Kidney (tissue), 14 donors: ENCODE results near the gene UBTD1. TPM values are rescaled to one million over a fixed set of nuclear protein-coding genes. Genes with fewer than 3 reads are reported as not detected.
A peak's percentile ranks its signal among the peaks of the same experiment; 100 is the strongest.

ENCODE experiments used
- DNase-seq, 5 donors: peaks; one replicate each; pipeline ENCODE4 v3.0.0-alpha.2; 2013 to 2020
- FAIRE-seq: peaks from 2 replicates; lab custom pipeline; 2012; peaks lifted over from hg19 to GRCh38; lab: Jason Lieb, UNC
- H3K27ac ChIP-seq, 2 donors: one replicate each; pipeline ENCODE4 v1.7.0; 2013; ENCODE audit warnings: low read depth in 2 of 2, low read length in 2 of 2, inconsistent platforms in 1 of 2
- H3K27me3 ChIP-seq: one replicate; pipeline ENCODE4 v1.7.1; 2013; ENCODE audit warnings: low read length, inconsistent platforms; ENCODE audit not compliant: control insufficient read depth, insufficient read depth
- H3K36me3 ChIP-seq, 3 donors: one replicate each; pipeline versions ENCODE4 v1.7.0 to v1.7.1; 2013; ENCODE audit warnings: low read length in 3 of 3, control low read depth in 1 of 3, inconsistent platforms in 1 of 3; ENCODE audit not compliant: insufficient read depth in 3 of 3, control insufficient read depth in 2 of 3
- H3K4me1 ChIP-seq, 3 donors: one replicate each; pipeline versions ENCODE4 v1.7.0 to v1.7.1; 2013; ENCODE audit warnings: low read length in 3 of 3, inconsistent platforms in 1 of 3, low read depth in 1 of 3; ENCODE audit not compliant: control insufficient read depth in 2 of 3, insufficient read depth in 2 of 3
- H3K4me3 ChIP-seq, 3 donors: one replicate each; pipeline versions ENCODE4 v1.7.0 to v1.8.1; 2013; ENCODE audit warnings: low read length in 3 of 3, control low read depth in 1 of 3, inconsistent platforms in 1 of 3
- H3K9ac ChIP-seq, 3 donors: one replicate each; pipeline versions ENCODE4 v1.7.0 to v1.7.1; 2013; ENCODE audit warnings: low read length in 3 of 3, control low read depth in 1 of 3, inconsistent platforms in 1 of 3
- H3K9me3 ChIP-seq, 3 donors: one replicate each; pipeline versions ENCODE4 v1.7.0 to v1.7.1; 2013; ENCODE audit warnings: low read length in 3 of 3, control low read depth in 1 of 3, inconsistent platforms in 1 of 3; ENCODE audit not compliant: control insufficient read depth in 2 of 3, insufficient read depth in 1 of 3
- intact Hi-C: fragments of 100-400 bp; cut with DNase I; formaldehyde crosslinking; loops from one replicate; pipeline ENCODE4 v1.11.1; 2022
- polyA plus RNA-seq: library from polyadenylated mRNA; stranded (reverse); fragments of 350-450 nt; fragmentation: Illumina TruSeq; extraction: RNeasy Lipid Tissue Mini Kit (QIAGEN cat#74804); gene quantifications from one replicate; pipeline ENCODE4 v1.2.3, GENCODE V29; 2014; ENCODE audit warnings: low read depth, low replicate concordance; ENCODE audit not compliant: insufficient read depth
- total RNA-seq: library from RNA; stranded (reverse); fragmentation: NEBNext Ultra II Directional; extraction: Animal tissue kit (Norgen Biotek cat#: 25700); gene quantifications from one replicate; pipeline ENCODE4 v1.2.1, GENCODE V29; 2021
- TF ChIP-seq, protein P1 (sequence below): IDR thresholded peaks from 3 replicates; pipeline ENCODE4 v1.5.1; 2012; ENCODE audit warnings: mild to moderate bottlenecking, moderate library complexity, borderline replicate concordance; ENCODE audit not compliant: insufficient read depth; ENCODE audit errors: extremely low read depth
- donor health status: control.
- donor health status: control.
- donor health status: control.
- donor health status: control.
- donor health status: control.
- donor health status: DM: yes; HTN: yes; CAD: no.
- donor health status: Normal renal cell carcinoma (clear cell type).

The UBTD1 gene
- total and polyA plus RNA-seq, 2 donors from 2014 or later, result 17.4 to 26.1 TPM

GRCh38 chr10:97612386-97612785, 113.7 kb downstream of the UBTD1 start:
- TF ChIP-seq, protein P1, sequence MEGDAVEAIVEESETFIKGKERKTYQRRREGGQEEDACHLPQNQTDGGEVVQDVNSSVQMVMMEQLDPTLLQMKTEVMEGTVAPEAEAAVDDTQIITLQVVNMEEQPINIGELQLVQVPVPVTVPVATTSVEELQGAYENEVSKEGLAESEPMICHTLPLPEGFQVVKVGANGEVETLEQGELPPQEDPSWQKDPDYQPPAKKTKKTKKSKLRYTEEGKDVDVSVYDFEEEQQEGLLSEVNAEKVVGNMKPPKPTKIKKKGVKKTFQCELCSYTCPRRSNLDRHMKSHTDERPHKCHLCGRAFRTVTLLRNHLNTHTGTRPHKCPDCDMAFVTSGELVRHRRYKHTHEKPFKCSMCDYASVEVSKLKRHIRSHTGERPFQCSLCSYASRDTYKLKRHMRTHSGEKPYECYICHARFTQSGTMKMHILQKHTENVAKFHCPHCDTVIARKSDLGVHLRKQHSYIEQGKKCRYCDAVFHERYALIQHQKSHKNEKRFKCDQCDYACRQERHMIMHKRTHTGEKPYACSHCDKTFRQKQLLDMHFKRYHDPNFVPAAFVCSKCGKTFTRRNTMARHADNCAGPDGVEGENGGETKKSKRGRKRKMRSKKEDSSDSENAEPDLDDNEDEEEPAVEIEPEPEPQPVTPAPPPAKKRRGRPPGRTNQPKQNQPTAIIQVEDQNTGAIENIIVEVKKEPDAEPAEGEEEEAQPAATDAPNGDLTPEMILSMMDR, result peak; percentile 57
- DNase-seq, result peak in 2 of 5 donors; percentile 61 to 68
- intact Hi-C loops, result no loop called here
- Histone ChIP-seq H3K36me3 (peaks cover 0 to 5% (median 0%) of the 10 kb centered on the region in 3 donors), H3K27me3 (no peaks in the 10 kb centered on the region), H3K9me3 (no peaks in the 10 kb centered on the region), H3K4me1 (peaks cover 0 to 5% (median 0%) of the 10 kb centered on the region in 3 donors), H3K27ac (no peak overlapping the region), H3K4me3 (no peak overlapping the region), H3K9ac (no peak overlapping the region)
- no peak for FAIRE-seq

GRCh38 chr10:97618285-97618684, 119.6 kb downstream of the UBTD1 start:
- FAIRE-seq (no peak), DNase-seq (no peak)
- intact Hi-C loops, result no loop called here
- Histone ChIP-seq H3K4me1 (peaks cover 0 to 9% (median 2%) of the 10 kb centered on the region in 3 donors), H3K27me3 (no peaks in the 10 kb centered on the region), H3K4me3 (no peak overlapping the region), H3K36me3 (no peaks in the 10 kb centered on the region), H3K27ac (no peak overlapping the region), H3K9ac (no peak overlapping the region), H3K9me3 (no peaks in the 10 kb centered on the region)
- TF ChIP-seq, protein P1, result no peak

- DNase-seq (no peak), FAIRE-seq (no peak)
- intact Hi-C loops, result no loop called here
- H3K9me3 ChIP-seq, result no peaks in the 10 kb centered on the region
- no peak overlapping the region for H3K4me3 ChIP-seq
- no peak overlapping the region for H3K9ac ChIP-seq
- H3K36me3 ChIP-seq, result no peaks in the 10 kb centered on the region
- H3K27me3 ChIP-seq, result no peaks in the 10 kb centered on the region
- TF ChIP-seq, protein P1, result no peak
- H3K27ac ChIP-seq, result no peak overlapping the region
- H3K4me1 ChIP-seq, result peaks cover 0 to 9% (median 3%) of the 10 kb centered on the region in 3 donors
Measured at GRCh38 chr10:97618733-97619132, 120.0 kb downstream of the UBTD1 start.

Other genes with a start within 250 kb of the UBTD1 start
- 10.6 TPM for gene ARHGAP19, start 206.3 kb upstream of the UBTD1 start, total RNA-seq
- 5.3 TPM for gene ARHGAP19, start 206.3 kb upstream of the UBTD1 start, polyA plus RNA-seq
- 7.0 TPM for gene FRAT1, start 179.7 kb upstream of the UBTD1 start, total RNA-seq
- 2.1 TPM for gene FRAT1, start 179.7 kb upstream of the UBTD1 start, polyA plus RNA-seq
- 16.8 TPM for gene FRAT2, start 164.2 kb upstream of the UBTD1 start, total RNA-seq
- 5.4 TPM for gene FRAT2, start 164.2 kb upstream of the UBTD1 start, polyA plus RNA-seq
- gene RRP12, start 97.6 kb upstream of the UBTD1 start, total RNA-seq, result 30.0 TPM
- gene RRP12, start 97.6 kb upstream of the UBTD1 start, polyA plus RNA-seq, result 9.7 TPM
- gene PGAM1, start 72.7 kb upstream of the UBTD1 start, total RNA-seq, result 161 TPM
- 328 TPM for gene PGAM1, start 72.7 kb upstream of the UBTD1 start, polyA plus RNA-seq
- 28.8 TPM for gene EXOSC1, start 52.9 kb upstream of the UBTD1 start, total RNA-seq
- 40.9 TPM for gene EXOSC1, start 52.9 kb upstream of the UBTD1 start, polyA plus RNA-seq
- gene ZDHHC16, start 52.7 kb upstream of the UBTD1 start, total RNA-seq, result 35.9 TPM
- gene ZDHHC16, start 52.7 kb upstream of the UBTD1 start, polyA plus RNA-seq, result 48.9 TPM
- 56.1 TPM for gene MMS19, start 502 bp upstream of the UBTD1 start, total RNA-seq
- gene MMS19, start 502 bp upstream of the UBTD1 start, polyA plus RNA-seq, result 49.7 TPM
- gene ANKRD2, start 73.9 kb downstream of the UBTD1 start, total RNA-seq, result 3.6 TPM
- 10.0 TPM for gene ANKRD2, start 73.9 kb downstream of the UBTD1 start, polyA plus RNA-seq
- gene HOGA1, start 85.5 kb downstream of the UBTD1 start, total RNA-seq, result 28.8 TPM
- 100 TPM for gene HOGA1, start 85.5 kb downstream of the UBTD1 start, polyA plus RNA-seq
- gene C10orf62, start 90.8 kb downstream of the UBTD1 start, total RNA-seq, result 1.6 TPM
- 0.77 TPM for gene C10orf62, start 90.8 kb downstream of the UBTD1 start, polyA plus RNA-seq
- gene MORN4, start 134.6 kb downstream of the UBTD1 start, total RNA-seq, result 9.1 TPM
- gene MORN4, start 134.6 kb downstream of the UBTD1 start, polyA plus RNA-seq, result 21.2 TPM
- gene PI4K2A, start 141.7 kb downstream of the UBTD1 start, total RNA-seq, result 14.2 TPM
- 17.3 TPM for gene PI4K2A, start 141.7 kb downstream of the UBTD1 start, polyA plus RNA-seq
- 10.7 TPM for gene AVPI1, start 188.3 kb downstream of the UBTD1 start, total RNA-seq
- 15.5 TPM for gene AVPI1, start 188.3 kb downstream of the UBTD1 start, polyA plus RNA-seq
- gene MARVELD1, start 214.8 kb downstream of the UBTD1 start, total RNA-seq, result 43.2 TPM
- gene MARVELD1, start 214.8 kb downstream of the UBTD1 start, polyA plus RNA-seq, result 8.3 TPM
- 34.4 TPM for gene ZFYVE27, start 238.2 kb downstream of the UBTD1 start, total RNA-seq
- 23.3 TPM for gene ZFYVE27, start 238.2 kb downstream of the UBTD1 start, polyA plus RNA-seq